Measurements from ENCODE around the gene CORO2B. TPM values are rescaled to one million over a fixed set of nuclear protein-coding genes. Genes with fewer than 3 reads are reported as not detected.
"Not testable (repeated sequence)": the region's sequence is repeated elsewhere in the genome, so short reads cannot be mapped to it uniquely, and the experiment has no call there.

CORO2B gene
- total and polyA plus RNA-seq, 2 experiments from 2014 or later = 1.6 to 4.6 TPM

DNA sequence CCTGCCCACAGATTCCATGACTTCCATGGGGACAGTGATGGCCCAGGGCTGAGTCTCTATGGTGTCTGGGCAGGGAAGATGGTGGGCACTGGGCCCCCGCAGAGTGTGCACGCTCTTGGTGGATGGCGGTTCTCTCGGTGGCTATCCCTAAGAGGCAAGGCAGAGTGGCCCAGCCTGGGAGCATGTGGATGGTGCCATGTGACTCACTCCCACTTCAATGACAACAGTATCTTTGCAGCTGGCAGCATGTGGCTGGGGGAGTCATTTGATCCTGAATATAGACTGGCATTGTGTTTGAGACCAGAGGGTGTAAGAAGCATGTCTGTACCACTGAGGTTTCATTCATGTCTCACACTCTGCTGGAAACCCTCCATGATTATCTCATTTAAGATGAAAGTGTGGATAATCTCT lies 101.2 kb downstream of the CORO2B start:
- Histone ChIP-seq H3K4me3 (no peak overlapping the region), H2AFZ (no peak overlapping the region), H4K20me1 (replicated peaks; ENCODE audit: insufficient read depth) (no peaks in the 10 kb centered on the region), H3K36me3 (ENCODE audit: insufficient read depth) (no peaks in the 10 kb centered on the region), H3K9me2 (ENCODE audit: insufficient read depth) (no peaks in the 10 kb centered on the region), H3K4me1 (ENCODE audit: insufficient read depth) (no peaks in the 10 kb centered on the region; the same call in 1 of the 2 replicates), H3F3A (replicated peaks; ENCODE audit: low read depth) (no peaks in the 10 kb centered on the region), H3K4me2 (no peak overlapping the region), H3K79me2 (replicated peaks; ENCODE audit: insufficient read depth) (no peaks in the 10 kb centered on the region), H3K27me3 (ENCODE audit: insufficient read depth) (no peaks in the 10 kb centered on the region), H3K27ac (ENCODE audit: low read depth) (no peak overlapping the region)
- Mint-ChIP-seq H3K9me3 (no peaks in the 10 kb centered on the region), H3K36me3 (ENCODE audit: low read depth) (no peaks in the 10 kb centered on the region), H3K27me3 (ENCODE audit: insufficient read depth, low read depth, poor library complexity) (peaks cover 6% of the 10 kb centered on the region), H3K27ac (no peak overlapping the region), H3K4me3 (no peak overlapping the region), H3K4me1 (peaks cover 6% of the 10 kb centered on the region; the same call in 1 of the 3 replicates)
- ATAC-seq (no peak), DNase-seq (ENCODE audit: low spot score) (no peak)
- no peak for TF ChIP-seq EZH2phosphoT487 (IDR thresholded peaks at IDR 0.05; ENCODE audit: unreplicated experiment)

DNA sequence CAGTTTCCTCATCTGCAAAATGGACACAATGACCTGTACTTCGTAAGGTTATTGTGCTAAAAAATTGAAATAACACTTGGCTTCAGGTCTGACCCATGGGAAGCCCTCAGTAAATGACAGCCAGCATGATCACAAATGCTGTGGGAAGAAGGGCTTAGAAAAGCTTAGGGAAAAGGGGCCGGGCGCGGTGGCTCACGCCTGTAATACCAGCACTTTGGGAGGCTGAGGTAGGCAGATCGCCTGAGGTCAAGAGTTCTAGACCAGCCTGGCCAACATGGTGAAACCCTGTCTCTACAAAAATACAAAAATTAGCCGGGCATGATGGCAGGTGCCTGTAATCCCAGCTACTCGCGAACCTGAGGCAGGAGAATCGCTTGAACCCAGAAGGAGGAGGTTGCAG lies 102.0 kb downstream of the CORO2B start:
- not testable (repeated sequence) for H3K36me3 Mint-ChIP-seq (ENCODE audit: low read depth); H3K9me3 Mint-ChIP-seq; H3K4me3 Mint-ChIP-seq; H3F3A ChIP-seq (replicated peaks; ENCODE audit: low read depth); H3K79me2 ChIP-seq (replicated peaks; ENCODE audit: insufficient read depth); H3K4me1 ChIP-seq (ENCODE audit: insufficient read depth); H3K27me3 ChIP-seq (ENCODE audit: insufficient read depth); H2AFZ ChIP-seq; H4K20me1 ChIP-seq (replicated peaks; ENCODE audit: insufficient read depth); H3K4me3 ChIP-seq; H3K27me3 Mint-ChIP-seq (ENCODE audit: insufficient read depth, low read depth, poor library complexity); H3K27ac ChIP-seq (ENCODE audit: low read depth); H3K9me2 ChIP-seq (ENCODE audit: insufficient read depth); H3K36me3 ChIP-seq (ENCODE audit: insufficient read depth); H3K4me2 ChIP-seq; H3K27ac Mint-ChIP-seq; DNase-seq (ENCODE audit: low spot score); ATAC-seq; H3K4me1 Mint-ChIP-seq

GRCh38 chr15:68681836-68682235 lies 103.0 kb downstream of the CORO2B start:
- Mint-ChIP-seq H3K4me3 (no peak overlapping the region), H3K9me3 (no peaks in the 10 kb centered on the region), H3K27ac (no peak overlapping the region), H3K27me3 (ENCODE audit: insufficient read depth, low read depth, poor library complexity) (peaks cover 8% of the 10 kb centered on the region), H3K36me3 (ENCODE audit: low read depth) (no peaks in the 10 kb centered on the region), H3K4me1 (peaks cover 6% of the 10 kb centered on the region; the same call in 1 of the 3 replicates)
- no peaks in the 10 kb centered on the region for H3K4me1 ChIP-seq (ENCODE audit: insufficient read depth)
- DNase-seq (ENCODE audit: low spot score) (no peak), ATAC-seq (peak; percentile 67)
- H3K9me2 ChIP-seq (ENCODE audit: insufficient read depth) = no peaks in the 10 kb centered on the region
- no peaks in the 10 kb centered on the region for H3K36me3 ChIP-seq (ENCODE audit: insufficient read depth)
- no peak overlapping the region for H3K4me3 ChIP-seq
- no peak overlapping the region for H3K4me2 ChIP-seq
- no peaks in the 10 kb centered on the region for H3F3A ChIP-seq (replicated peaks; ENCODE audit: low read depth)
- H3K79me2 ChIP-seq (replicated peaks; ENCODE audit: insufficient read depth) = no peaks in the 10 kb centered on the region
- H2AFZ ChIP-seq = no peak overlapping the region
- no peaks in the 10 kb centered on the region for H4K20me1 ChIP-seq (replicated peaks; ENCODE audit: insufficient read depth)
- no peak overlapping the region for H3K27ac ChIP-seq (ENCODE audit: low read depth)
- no peaks in the 10 kb centered on the region for H3K27me3 ChIP-seq (ENCODE audit: insufficient read depth)
- TF ChIP-seq EZH2 (IDR thresholded peaks at IDR 0.05; ENCODE audit: low read depth, unreplicated experiment) (no peak), STAT1 (IDR thresholded peaks at IDR 0.05; ENCODE audit: unreplicated experiment) (no peak), ZNF331 (CRISPR knock-in tag; IDR thresholded peaks at IDR 0.05; ENCODE audit: low read depth) (no peak), CTCF (conservative IDR thresholded peaks at IDR 0.05; ENCODE audit: low read depth in 2 of 2) (no peak), ETS1 (IDR thresholded peaks at IDR 0.05) (no peak), JUNB (IDR thresholded peaks at IDR 0.05; ENCODE audit: unreplicated experiment) (no peak), CREB1 (CRISPR knock-in tag; IDR thresholded peaks at IDR 0.05; ENCODE audit: low read depth) (no peak)
- TF ChIP-seq, protein P1, sequence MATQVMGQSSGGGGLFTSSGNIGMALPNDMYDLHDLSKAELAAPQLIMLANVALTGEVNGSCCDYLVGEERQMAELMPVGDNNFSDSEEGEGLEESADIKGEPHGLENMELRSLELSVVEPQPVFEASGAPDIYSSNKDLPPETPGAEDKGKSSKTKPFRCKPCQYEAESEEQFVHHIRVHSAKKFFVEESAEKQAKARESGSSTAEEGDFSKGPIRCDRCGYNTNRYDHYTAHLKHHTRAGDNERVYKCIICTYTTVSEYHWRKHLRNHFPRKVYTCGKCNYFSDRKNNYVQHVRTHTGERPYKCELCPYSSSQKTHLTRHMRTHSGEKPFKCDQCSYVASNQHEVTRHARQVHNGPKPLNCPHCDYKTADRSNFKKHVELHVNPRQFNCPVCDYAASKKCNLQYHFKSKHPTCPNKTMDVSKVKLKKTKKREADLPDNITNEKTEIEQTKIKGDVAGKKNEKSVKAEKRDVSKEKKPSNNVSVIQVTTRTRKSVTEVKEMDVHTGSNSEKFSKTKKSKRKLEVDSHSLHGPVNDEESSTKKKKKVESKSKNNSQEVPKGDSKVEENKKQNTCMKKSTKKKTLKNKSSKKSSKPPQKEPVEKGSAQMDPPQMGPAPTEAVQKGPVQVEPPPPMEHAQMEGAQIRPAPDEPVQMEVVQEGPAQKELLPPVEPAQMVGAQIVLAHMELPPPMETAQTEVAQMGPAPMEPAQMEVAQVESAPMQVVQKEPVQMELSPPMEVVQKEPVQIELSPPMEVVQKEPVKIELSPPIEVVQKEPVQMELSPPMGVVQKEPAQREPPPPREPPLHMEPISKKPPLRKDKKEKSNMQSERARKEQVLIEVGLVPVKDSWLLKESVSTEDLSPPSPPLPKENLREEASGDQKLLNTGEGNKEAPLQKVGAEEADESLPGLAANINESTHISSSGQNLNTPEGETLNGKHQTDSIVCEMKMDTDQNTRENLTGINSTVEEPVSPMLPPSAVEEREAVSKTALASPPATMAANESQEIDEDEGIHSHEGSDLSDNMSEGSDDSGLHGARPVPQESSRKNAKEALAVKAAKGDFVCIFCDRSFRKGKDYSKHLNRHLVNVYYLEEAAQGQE (IDR thresholded peaks at IDR 0.05; ENCODE audit: unreplicated experiment) = no peak

All from GM23338 (cell line).